GM12878 (cell line): ENCODE data around the gene HTRA2. TPM values are rescaled to one million over a fixed set of nuclear protein-coding genes. Genes with fewer than 3 reads are reported as not detected.

Source experiments
- ATAC-seq: fragments of 200-7000 bp; cut with Tn5 transposase; 3 replicates; pipeline ENCODE4 v1.9.1; 2020; ENCODE audit warnings: mild to moderate bottlenecking, moderate library complexity
- BruUV-seq: library from RNA; stranded (reverse); fragments of 400-500 nt; replicated peaks from 2 replicates; lab custom pipeline; 2021; lab: Mats Ljungman, UMichigan
- CTCF ChIA-PET: fragments of 300-600 bp; sonication (Branson Sonifier 250); formaldehyde crosslinking; extraction: SDS; loops from one replicate; lab custom pipeline; 2021; ENCODE audit warnings: inconsistent platforms; lab: Yijun Ruan, JAX
- POLR2A ChIA-PET: fragments of 350-600 bp; formaldehyde crosslinking; extraction: SDS; loops from one replicate; lab custom pipeline; 2021; ENCODE audit warnings: inconsistent platforms; lab: Charles Lee
- RAD21 ChIA-PET: fragments of 300-600 bp; sonication (Branson Sonifier 250); formaldehyde crosslinking; loops from one replicate; lab custom pipeline; 2023; ENCODE audit warnings: antibody characterized with exemption; ENCODE audit not compliant: unreplicated experiment; lab: Charles Lee
- SMC1A ChIA-PET: fragments of 300-600 bp; sonication (Branson Sonifier 250); formaldehyde crosslinking; loops from one replicate; lab custom pipeline; 2023; ENCODE audit not compliant: unreplicated experiment, uncharacterized antibody; lab: Charles Lee
- DNase-seq: peaks from one replicate; pipeline ENCODE4 v3.0.0-alpha.2; 2011; ENCODE audit warnings: low read depth, low spot score
- FAIRE-seq: peaks from 3 replicates; lab custom pipeline; 2011; peaks lifted over from hg19 to GRCh38; lab: Jason Lieb, UNC
- H2AFZ ChIP-seq: 2 replicates; pipeline ENCODE4 v1.6.0; 2011; ENCODE audit warnings: low read depth, low read length, control low read depth; ENCODE audit not compliant: control insufficient read depth
- H3K27ac ChIP-seq: 2 replicates; pipeline ENCODE4 v1.5.1; 2011; ENCODE audit warnings: control low read depth; ENCODE audit not compliant: control insufficient read depth, insufficient read depth
- H3K27me3 ChIP-seq, 2 experiments: replicated peaks in 1 of 2; 2 replicates each; pipeline versions ENCODE4 v1.6.0 to v1.6.1; 2011; ENCODE audit warnings: low read length in 1 of 2; ENCODE audit not compliant: control insufficient read depth in 2 of 2, insufficient read depth in 2 of 2
- H3K36me3 ChIP-seq, 2 experiments: 2 replicates each; pipeline ENCODE4 v1.5.1; 2011; ENCODE audit warnings: low read length in 1 of 2; ENCODE audit not compliant: control insufficient read depth in 2 of 2, insufficient read depth in 2 of 2
- H3K4me1 ChIP-seq: 2 replicates; pipeline ENCODE4 v1.6.1; 2011; ENCODE audit warnings: mild to moderate bottlenecking, low read length, moderate library complexity, mixed read lengths; ENCODE audit not compliant: control insufficient read depth, insufficient read depth
- H3K4me2 ChIP-seq: 2 replicates; pipeline ENCODE4 v1.6.0; 2011; ENCODE audit warnings: control low read depth; ENCODE audit not compliant: control insufficient read depth, insufficient read depth
- H3K4me3 ChIP-seq: fragments of 200-600 bp; sonication (generic); 2 replicates; pipeline ENCODE4 v1.5.1; 2016
- H3K79me2 ChIP-seq: 2 replicates; pipeline ENCODE4 v1.6.0; 2011; ENCODE audit warnings: low read length; ENCODE audit not compliant: control insufficient read depth, insufficient read depth
- H3K9ac ChIP-seq: 2 replicates; pipeline ENCODE4 v1.8.0; 2011; ENCODE audit warnings: low read length, control low read depth, mixed read lengths; ENCODE audit not compliant: control insufficient read depth, insufficient read depth
- H3K9me3 ChIP-seq: replicated peaks from 3 replicates; pipeline ENCODE4 v1.5.1; 2011; ENCODE audit warnings: mild to moderate bottlenecking, low read length; ENCODE audit not compliant: control insufficient read depth, insufficient read depth
- H4K20me1 ChIP-seq: 2 replicates; pipeline ENCODE4 v1.6.0; 2011; ENCODE audit not compliant: control insufficient read depth, insufficient read depth
- CBX5 ChIP-seq: sonication (generic); IDR thresholded peaks from 2 replicates; pipeline ENCODE4 v1.6.1; 2016; ENCODE audit warnings: low read depth, moderate library complexity, mild to moderate bottlenecking, inconsistent platforms
- E2F4 ChIP-seq: IDR thresholded peaks from 2 replicates; pipeline ENCODE4 v1.6.1; 2012; ENCODE audit warnings: low read depth, low read length, improper control_type of control experiment
- EP300 ChIP-seq, 2 experiments: fragments of 150-350 bp in 1 of 2; IDR thresholded peaks; 2 replicates each; pipeline ENCODE4 v1.6.1; 2011 to 2012; ENCODE audit warnings: low read depth in 2 of 2, low read length in 2 of 2, borderline replicate concordance in 1 of 2, improper control_type of control experiment in 1 of 2, inconsistent platforms in 1 of 2; ENCODE audit not compliant: control insufficient read depth in 1 of 2
- MEF2A ChIP-seq: IDR thresholded peaks from 2 replicates; pipeline ENCODE4 v1.6.1; 2011; ENCODE audit warnings: low read depth, mild to moderate bottlenecking, low read length, moderate library complexity; ENCODE audit not compliant: insufficient read depth
- MXI1 ChIP-seq: fragments of 150-350 bp; IDR thresholded peaks from 2 replicates; pipeline ENCODE4 v1.6.1; 2011; ENCODE audit warnings: low read depth, mild to moderate bottlenecking, inconsistent platforms, low read length, improper control_type of control experiment
- MYB ChIP-seq: fragments of 150-350 bp; IDR thresholded peaks from 2 replicates; pipeline ENCODE4 v1.6.1; 2014; ENCODE audit warnings: mild to moderate bottlenecking, low read depth, low read length, borderline replicate concordance
- NFXL1 ChIP-seq: fragments of 450-650 bp; IDR thresholded peaks from 2 replicates; pipeline ENCODE4 v1.6.1; 2017; ENCODE audit warnings: antibody characterized with exemption, mild to moderate bottlenecking, borderline replicate concordance
- POU2F2 ChIP-seq: IDR thresholded peaks from 3 replicates; pipeline ENCODE4 v1.6.1; 2011; ENCODE audit warnings: low read depth, mild to moderate bottlenecking, low read length, borderline replicate concordance
- RAD21 ChIP-seq: IDR thresholded peaks from 2 replicates; pipeline ENCODE4 v1.6.1; 2011; ENCODE audit warnings: mild to moderate bottlenecking, low read depth, low read length, moderate library complexity; ENCODE audit not compliant: insufficient read depth
- RAD51 ChIP-seq: fragments of 450-650 bp; IDR thresholded peaks from 2 replicates; pipeline ENCODE4 v1.6.1; 2016; ENCODE audit warnings: moderate library complexity, mild to moderate bottlenecking, inconsistent platforms
- RB1 ChIP-seq: fragments of 450-650 bp; formaldehyde crosslinking; IDR thresholded peaks from 2 replicates; pipeline ENCODE4 v1.6.1; 2017; ENCODE audit warnings: mild to moderate bottlenecking, borderline replicate concordance
- RBBP5 ChIP-seq: fragments of 200-600 bp; sonication (generic); conservative IDR thresholded peaks from 2 replicates; pipeline ENCODE4 v1.6.1; 2016
- RFX5 ChIP-seq: IDR thresholded peaks from 2 replicates; pipeline ENCODE4 v1.6.1; 2011; ENCODE audit warnings: low read depth, low read length, improper control_type of control experiment
- TBL1XR1 ChIP-seq: IDR thresholded peaks from 2 replicates; pipeline ENCODE4 v1.6.1; 2012; ENCODE audit warnings: low read depth, low read length, improper control_type of control experiment
- YY1 ChIP-seq: IDR thresholded peaks from 2 replicates; pipeline ENCODE4 v1.6.1; 2011; ENCODE audit warnings: low read depth, mild to moderate bottlenecking, low read length
- ZBTB4 ChIP-seq: fragments of 450-650 bp; formaldehyde crosslinking; IDR thresholded peaks from 2 replicates; pipeline ENCODE4 v1.4.0; 2022; ENCODE audit warnings: mild to moderate bottlenecking, moderate library complexity
- WGBS: methylation state at CpG from one replicate; pipeline ENCODE4 v1.1.6; 2016; ENCODE audit warnings: low lambda C conversion rate; ENCODE audit not compliant: insufficient replicate concordance, insufficient coverage; ENCODE audit errors: missing lambda C conversion rate; 5-methylcytosine and 5-hydroxymethylcytosine counted together
- in situ Hi-C: fragments of 300-500 bp; cut with MboI; formaldehyde crosslinking; loops from 9 replicates; pipeline ENCODE4 v1.14.3; 2018; ENCODE audit warnings: mixed read lengths
- intact Hi-C: fragments of 100-400 bp; cut with micrococcal nuclease; formaldehyde crosslinking; loops from one replicate; pipeline ENCODE4 v1.14.2; 2022; ENCODE audit not compliant: unreplicated experiment
- polyA plus RNA-seq, 11 experiments: library from polyadenylated mRNA; depleted of rRNA in 4 of 11; unstranded in 6 of 11; stranded (reverse) in 5 of 11; fragments of >200 nt; fragmentation: Nextera tagmentation in 4 of 11; fragmentation: Illumina TruSeq in 1 of 11; extraction: Ambion mirVana in 4 of 11; extraction: Trizol in 1 of 11; gene quantifications; 1 replicate in 1 of 11; 2 replicates in 10 of 11; pipeline versions ENCODE4 v1.2.1 to v1.2.3, GENCODE V29; 2011 to 2016; ENCODE audit warnings: inconsistent platforms in 2 of 11, missing spikeins in 2 of 11, low read depth in 1 of 11
- total RNA-seq, 4 experiments: library from RNA; depleted of rRNA in 3 of 4; stranded (reverse); fragments of >200 nt in 3 of 4; fragmentation: Illumina TruSeq in 1 of 4; extraction: Trizol in 1 of 4; gene quantifications; 2 replicates each; pipeline versions ENCODE4 v1.2.1 to v1.2.3, GENCODE V29; 2013 to 2021
- TF ChIP-seq, protein P1 (sequence below): fragments of 150-350 bp; IDR thresholded peaks from 2 replicates; pipeline ENCODE4 v1.6.1; 2014; ENCODE audit warnings: mild to moderate bottlenecking, low read depth, low read length
- TF ChIP-seq, protein P2 (sequence below): IDR thresholded peaks from 2 replicates; pipeline ENCODE4 v1.6.1; 2011; ENCODE audit warnings: low read depth, mild to moderate bottlenecking, low read length, moderate library complexity, borderline replicate concordance; ENCODE audit errors: extremely low read depth

Gene HTRA2
- total and polyA plus RNA-seq, 10 of the 15 experiments (the other 5 are each of a cell fraction or from before 2014, with no cell fraction given): 42.3 to 73.9 (median 54.6) TPM

GRCh38 chr2:74516650-74517049, 13.1 kb upstream of the HTRA2 start:
- Histone ChIP-seq H3K27me3 (peaks cover 18 to 31% of the 10 kb centered on the region in 2 experiments), H3K9ac (no peak overlapping the region), H2AFZ (0 out of 2 replicates have a peak overlapping the region, but pooled peaks have one; percentile 69), H3K4me1 (peaks cover 13% of the 10 kb centered on the region; the same call in 1 of the 2 replicates), H3K79me2 (no peaks in the 10 kb centered on the region), H3K36me3 (no peaks in the 10 kb centered on the region), H3K4me3 (peak overlapping the region; percentile 31; the same call in 1 of the 2 replicates), H4K20me1 (no peaks in the 10 kb centered on the region), H3K4me2 (peak overlapping the region; percentile 96; the same call in 1 of the 2 replicates), H3K9me3 (no peaks in the 10 kb centered on the region; the same call in 2 of the 3 replicates), H3K27ac (no peak overlapping the region)
- no TSS peak for BruUV-seq
- in situ Hi-C loops: no loop called here
- no peak for ATAC-seq
- intact Hi-C loops: no loop called here
- FAIRE-seq: no peak
- WGBS: 75% methylated on average over 13 of the region's 13 CpGs
- POLR2A ChIA-PET: interaction anchor here (1.2 kb wide), 1 partner anchor 12 kb away, joined by 3 read pairs; no protein-coding TSS in a partner anchor
- CTCF ChIA-PET: no interaction called here
- no peak for DNase-seq
- TF ChIP-seq, protein P1, sequence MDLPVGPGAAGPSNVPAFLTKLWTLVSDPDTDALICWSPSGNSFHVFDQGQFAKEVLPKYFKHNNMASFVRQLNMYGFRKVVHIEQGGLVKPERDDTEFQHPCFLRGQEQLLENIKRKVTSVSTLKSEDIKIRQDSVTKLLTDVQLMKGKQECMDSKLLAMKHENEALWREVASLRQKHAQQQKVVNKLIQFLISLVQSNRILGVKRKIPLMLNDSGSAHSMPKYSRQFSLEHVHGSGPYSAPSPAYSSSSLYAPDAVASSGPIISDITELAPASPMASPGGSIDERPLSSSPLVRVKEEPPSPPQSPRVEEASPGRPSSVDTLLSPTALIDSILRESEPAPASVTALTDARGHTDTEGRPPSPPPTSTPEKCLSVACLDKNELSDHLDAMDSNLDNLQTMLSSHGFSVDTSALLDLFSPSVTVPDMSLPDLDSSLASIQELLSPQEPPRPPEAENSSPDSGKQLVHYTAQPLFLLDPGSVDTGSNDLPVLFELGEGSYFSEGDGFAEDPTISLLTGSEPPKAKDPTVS: no peak
- TF ChIP-seq MYB (no peak), ZBTB4 (CRISPR knock-in tag) (no peak), MEF2A (no peak), RBBP5 (no peak), POU2F2 (no peak), RAD51 (no peak), RFX5 (no peak), TBL1XR1 (no peak), E2F4 (no peak), RAD21 (no peak), MXI1 (no peak), NFXL1 (no peak), CBX5 (no peak), RB1 (no peak), EP300 (IDR thresholded peaks at IDR 0.05; ENCODE audit: borderline replicate concordance in 1 of 2, control insufficient read depth in 1 of 2, low read depth in 2 of 2, low read length in 2 of 2) (no peak), YY1 (no peak)
- TF ChIP-seq, protein P2, sequence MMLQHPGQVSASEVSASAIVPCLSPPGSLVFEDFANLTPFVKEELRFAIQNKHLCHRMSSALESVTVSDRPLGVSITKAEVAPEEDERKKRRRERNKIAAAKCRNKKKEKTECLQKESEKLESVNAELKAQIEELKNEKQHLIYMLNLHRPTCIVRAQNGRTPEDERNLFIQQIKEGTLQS: no peak
- RAD21 ChIA-PET: no interaction called here
- SMC1A ChIA-PET: interaction anchor here (1.5 kb wide), 1 partner anchor 15 kb away, joined by 3 read pairs; no protein-coding TSS in a partner anchor
